Measurements from ENCODE around the gene PRKCA.

Gene PRKCA

GRCh38 chr17:66496306-66496705, 193.9 kb downstream of the PRKCA start:
- no peak for FAIRE-seq

- FAIRE-seq: no peak
Observed at GRCh38 chr17:66498580-66498979, 196.2 kb downstream of the PRKCA start.

GRCh38 chr17:66506641-66507040, 204.2 kb downstream of the PRKCA start:
- no peak for FAIRE-seq

GRCh38 chr17:66507103-66507923, 204.9 kb downstream of the PRKCA start:
- no peak for FAIRE-seq

GRCh38 chr17:66507982-66508760, 205.8 kb downstream of the PRKCA start:
- no peak for FAIRE-seq

- no peak for FAIRE-seq
Observed at GRCh38 chr17:66508896-66509844, 206.8 kb downstream of the PRKCA start.

- FAIRE-seq: no peak
Observed at GRCh38 chr17:66509926-66510325, 207.5 kb downstream of the PRKCA start.

- FAIRE-seq: no peak
Observed at GRCh38 chr17:66511135-66511534, 208.7 kb downstream of the PRKCA start.

- no peak for FAIRE-seq
Observed at GRCh38 chr17:66514227-66514806, 211.9 kb downstream of the PRKCA start.

- no peak for FAIRE-seq
Observed at GRCh38 chr17:66515974-66516373, 213.6 kb downstream of the PRKCA start.

- FAIRE-seq: no peak
Observed at GRCh38 chr17:66517336-66518009, 215.1 kb downstream of the PRKCA start.

GRCh38 chr17:66518108-66518507, 215.7 kb downstream of the PRKCA start:
- FAIRE-seq: no peak

GRCh38 chr17:66518677-66519076, 216.3 kb downstream of the PRKCA start:
- FAIRE-seq: no peak

- FAIRE-seq: no peak
Observed at GRCh38 chr17:66519154-66519553, 216.7 kb downstream of the PRKCA start.

- FAIRE-seq: no peak
Observed at GRCh38 chr17:66520999-66521398, 218.6 kb downstream of the PRKCA start.

GRCh38 chr17:66522591-66523272, 220.3 kb downstream of the PRKCA start:
- no peak for FAIRE-seq

- FAIRE-seq: no peak
Observed at GRCh38 chr17:66523378-66524200, 221.2 kb downstream of the PRKCA start.

GRCh38 chr17:66524877-66525276, 222.5 kb downstream of the PRKCA start:
- no peak for FAIRE-seq

- no peak for FAIRE-seq
Observed at GRCh38 chr17:66525338-66525737, 222.9 kb downstream of the PRKCA start.

- no peak for FAIRE-seq
Observed at GRCh38 chr17:66526827-66527226, 224.4 kb downstream of the PRKCA start.
